Effector memory CD8-positive, alpha-beta T cell (primary cell): ENCODE data around the gene PRKD1.

Experiments used
- ATAC-seq: fragments of 150-1000 bp; cut with Tn5 transposase; replicated peaks from 2 replicates; pipeline ENCODE4 v1.10.0; 2021; ENCODE audit warnings: mild to moderate bottlenecking, moderate library complexity
- DNase-seq, 3 experiments: peaks; one replicate each; pipeline ENCODE4 v3.0.0; 2021
- H3K27ac Mint-ChIP-seq, 2 donors: one replicate each; pipeline ENCODE4 v1.8.0; 2022; ENCODE audit warnings: mild to moderate bottlenecking in 2 of 2, mixed read lengths in 2 of 2, moderate library complexity in 2 of 2
- H3K27me3 Mint-ChIP-seq, 2 donors: one replicate each; pipeline ENCODE4 v1.8.0; 2022; ENCODE audit warnings: mixed read lengths in 2 of 2
- H3K36me3 Mint-ChIP-seq: one replicate; pipeline ENCODE4 v1.8.0; 2022; ENCODE audit warnings: mild to moderate bottlenecking, moderate library complexity, mixed read lengths; ENCODE audit not compliant: insufficient read depth
- H3K4me1 Mint-ChIP-seq, 2 donors: one replicate each; pipeline ENCODE4 v1.8.0; 2022; ENCODE audit warnings: low read depth in 2 of 2, mixed read lengths in 2 of 2
- H3K4me3 Mint-ChIP-seq, 2 donors: one replicate each; pipeline ENCODE4 v1.8.0; 2022; ENCODE audit warnings: mild to moderate bottlenecking in 2 of 2, mixed read lengths in 2 of 2, moderate library complexity in 2 of 2
- H3K9me3 Mint-ChIP-seq, 2 donors: one replicate each; pipeline ENCODE4 v1.8.0; 2022; ENCODE audit warnings: mixed read lengths in 2 of 2

The PRKD1 gene

DNA sequence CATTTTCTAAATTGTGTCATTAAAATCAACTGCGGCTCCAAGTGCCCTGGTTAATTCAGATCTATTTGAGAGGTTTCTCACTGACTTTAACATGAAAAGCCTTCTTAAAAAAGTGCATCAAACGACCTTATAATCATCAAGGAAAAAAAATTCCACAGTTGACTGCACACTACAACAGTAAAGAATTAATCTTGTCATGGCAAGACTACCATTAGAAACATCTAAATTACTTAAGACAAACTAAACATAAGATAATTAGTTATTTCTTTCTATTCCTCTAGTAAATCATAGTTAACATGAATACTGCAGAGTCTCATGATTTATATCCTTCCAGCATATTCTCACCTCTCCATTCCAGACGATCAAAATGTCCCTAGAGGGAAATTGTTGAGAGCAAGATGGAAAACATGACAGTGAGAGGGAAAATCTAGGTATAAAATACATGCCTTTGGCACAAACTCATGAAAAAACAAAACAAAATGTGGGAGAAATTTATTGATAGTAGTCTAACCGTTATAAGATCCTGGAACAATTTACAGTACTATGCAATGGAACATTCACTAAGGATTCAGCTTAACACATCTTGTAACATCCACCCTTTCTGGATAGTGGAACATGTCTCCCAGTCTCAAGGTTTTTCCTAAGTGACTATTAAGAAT lies 112.5 kb downstream of the PRKD1 start:
- no peak for DNase-seq
- Mint-ChIP-seq H3K4me3 (no peak overlapping the region), H3K27me3 (no peaks in the 10 kb centered on the region), H3K4me1 (no peaks in the 10 kb centered on the region), H3K9me3 (peaks cover 4 to 15% of the 10 kb centered on the region in 2 donors), H3K27ac (no peak overlapping the region), H3K36me3 (no peaks in the 10 kb centered on the region)
- ATAC-seq = no peak

DNA sequence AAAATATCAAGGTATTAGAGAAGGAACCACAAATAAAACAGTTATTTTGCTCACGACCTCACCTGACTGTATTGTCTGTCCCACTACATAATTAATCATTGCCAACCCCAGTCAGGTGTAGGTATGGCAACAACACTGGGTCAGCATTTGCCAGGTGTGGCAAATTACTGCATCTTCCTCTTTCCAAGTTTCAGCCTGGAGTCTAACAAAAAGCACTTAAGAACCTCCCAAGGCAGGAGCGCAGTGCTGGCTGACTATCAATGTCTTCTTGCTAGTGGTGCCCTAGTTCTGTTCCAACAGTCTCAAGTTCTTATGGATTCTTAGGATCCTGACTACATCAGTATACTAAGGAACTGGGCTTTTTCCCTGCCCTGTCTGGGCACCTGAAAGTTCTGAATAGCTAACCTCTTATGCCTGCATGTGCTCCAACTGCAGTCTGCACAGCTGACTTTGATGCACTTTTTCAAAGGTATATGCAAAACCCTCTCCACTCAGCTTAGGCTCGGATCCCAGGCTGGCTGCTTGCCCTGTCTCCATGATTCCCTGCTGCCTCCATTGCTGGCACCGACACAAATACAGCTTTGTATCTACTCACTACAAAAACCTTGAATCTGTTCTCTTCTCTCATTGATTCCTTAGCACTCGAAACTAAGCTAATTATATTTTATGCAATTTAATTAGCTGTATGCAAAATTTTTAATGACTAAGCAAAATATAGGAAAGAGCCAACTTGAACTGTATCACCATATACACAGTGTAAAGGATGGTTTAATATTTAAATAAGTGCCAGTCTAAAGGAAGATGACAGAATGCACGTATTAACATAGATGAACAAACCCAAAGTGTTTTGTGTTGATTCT lies 113.3 kb downstream of the PRKD1 start:
- Mint-ChIP-seq H3K27me3 (no peaks in the 10 kb centered on the region), H3K4me1 (no peaks in the 10 kb centered on the region), H3K36me3 (no peaks in the 10 kb centered on the region), H3K4me3 (no peak overlapping the region), H3K9me3 (peaks cover 4 to 15% of the 10 kb centered on the region in 2 donors), H3K27ac (no peak overlapping the region)
- no peak for DNase-seq
- no peak for ATAC-seq

DNA sequence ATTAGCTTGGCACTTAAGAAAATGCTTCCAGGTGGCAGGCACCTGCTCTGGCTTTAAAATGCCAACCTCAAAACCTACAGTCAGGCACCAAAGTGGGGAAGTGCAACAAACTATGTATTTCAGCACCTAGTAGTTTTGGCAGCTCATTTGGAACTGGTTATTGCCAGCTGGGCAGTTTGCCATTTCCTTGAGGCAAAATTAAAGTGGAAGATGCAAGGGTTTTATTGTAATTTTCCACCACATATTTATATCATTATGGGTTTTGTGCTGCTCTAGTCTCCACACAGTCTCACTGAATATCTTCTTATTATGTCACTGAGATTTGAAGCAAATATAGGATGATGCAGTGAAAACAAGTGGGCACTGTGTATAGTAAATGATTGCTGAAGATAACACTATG lies 117.0 kb downstream of the PRKD1 start:
- no peak for DNase-seq
- no peaks in the 10 kb centered on the region for H3K4me1 Mint-ChIP-seq
- no peaks in the 10 kb centered on the region for H3K27me3 Mint-ChIP-seq
- no peak overlapping the region for H3K4me3 Mint-ChIP-seq
- H3K36me3 Mint-ChIP-seq = no peaks in the 10 kb centered on the region
- H3K27ac Mint-ChIP-seq = no peak overlapping the region
- peaks cover 8 to 18% of the 10 kb centered on the region in 2 donors for H3K9me3 Mint-ChIP-seq
- ATAC-seq = no peak

DNA sequence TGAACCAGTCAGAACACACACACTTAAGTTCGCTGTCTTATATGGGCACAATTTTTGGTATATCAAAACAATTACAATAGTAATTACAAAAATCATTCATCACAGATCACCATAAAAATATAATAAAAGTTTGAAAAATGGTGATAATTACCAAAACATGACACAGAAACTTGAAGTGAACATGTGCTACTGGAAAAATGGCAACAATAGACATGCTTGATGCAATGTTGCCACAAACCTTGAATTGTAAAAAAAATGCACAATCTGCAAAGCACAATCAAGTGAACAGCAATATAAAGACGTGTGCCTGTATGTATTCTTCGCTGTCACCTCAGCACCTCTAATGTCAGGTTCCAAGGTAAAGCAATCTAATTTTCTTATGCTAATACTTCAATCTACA lies 117.6 kb downstream of the PRKD1 start:
- ATAC-seq (no peak), DNase-seq (no peak)
- Mint-ChIP-seq H3K27me3 (no peaks in the 10 kb centered on the region), H3K9me3 (peaks cover 10 to 22% of the 10 kb centered on the region in 2 donors), H3K4me3 (no peak overlapping the region), H3K4me1 (no peaks in the 10 kb centered on the region), H3K36me3 (no peaks in the 10 kb centered on the region), H3K27ac (no peak overlapping the region)

DNA sequence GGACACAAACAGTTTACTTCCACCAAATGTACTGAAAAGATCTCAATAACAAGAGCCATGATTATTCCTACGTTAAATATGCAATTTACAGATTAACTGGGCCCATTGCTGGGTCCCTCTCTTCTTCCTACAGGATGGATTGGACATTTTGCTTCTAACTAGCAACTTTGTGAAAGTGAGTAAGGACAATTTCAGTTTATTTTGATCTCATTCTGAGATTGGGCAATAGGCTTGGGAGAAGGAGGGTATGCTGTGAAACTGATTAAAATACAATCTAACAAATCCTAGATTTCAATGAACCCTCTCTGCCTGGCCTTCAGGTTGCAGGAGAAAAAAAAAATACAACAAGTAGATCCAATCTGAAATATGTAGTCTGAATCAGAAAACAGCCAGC lies 121.5 kb downstream of the PRKD1 start:
- Mint-ChIP-seq H3K27ac (no peak overlapping the region), H3K9me3 (peaks cover 7 to 8% of the 10 kb centered on the region in 2 donors), H3K27me3 (no peaks in the 10 kb centered on the region), H3K36me3 (no peaks in the 10 kb centered on the region), H3K4me3 (no peak overlapping the region), H3K4me1 (no peaks in the 10 kb centered on the region)
- no peak for ATAC-seq
- no peak for DNase-seq

DNA sequence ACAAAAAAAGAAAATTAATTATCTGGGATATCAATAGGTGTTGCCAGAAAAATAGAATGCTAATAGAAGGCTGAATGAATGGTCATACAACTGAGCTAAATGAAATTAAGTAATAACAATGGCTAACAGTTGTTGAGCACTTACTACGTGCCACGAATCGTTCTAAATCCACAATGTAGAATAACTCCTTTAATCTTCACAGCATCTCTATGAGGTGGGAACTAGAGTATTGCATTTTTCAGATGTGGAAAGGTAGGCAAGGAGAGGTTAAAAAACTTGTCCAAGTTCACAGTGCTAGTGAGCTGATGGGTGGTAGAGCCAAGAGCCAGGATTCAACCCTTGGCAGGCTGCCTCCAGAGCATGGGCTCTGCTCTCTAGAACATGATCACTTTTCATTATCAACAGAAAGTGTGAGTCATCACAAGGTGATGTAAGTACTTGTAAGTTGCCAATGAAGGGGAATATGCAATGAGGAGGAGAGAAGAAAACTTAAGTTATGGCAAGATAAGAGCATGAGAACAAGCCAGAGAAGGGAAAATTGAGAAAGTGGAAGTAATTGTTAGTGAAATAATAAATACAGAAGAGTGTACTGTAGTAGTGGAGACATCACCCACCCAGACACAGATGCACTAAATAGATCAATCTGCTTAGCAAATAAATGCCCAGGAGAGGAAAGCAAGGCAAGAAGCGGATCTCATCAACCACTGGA lies 122.1 kb downstream of the PRKD1 start:
- no peaks in the 10 kb centered on the region for H3K36me3 Mint-ChIP-seq
- DNase-seq = no peak
- no peaks in the 10 kb centered on the region for H3K27me3 Mint-ChIP-seq
- peaks cover 7 to 8% of the 10 kb centered on the region in 2 donors for H3K9me3 Mint-ChIP-seq
- no peaks in the 10 kb centered on the region for H3K4me1 Mint-ChIP-seq
- no peak overlapping the region for H3K4me3 Mint-ChIP-seq
- H3K27ac Mint-ChIP-seq = no peak overlapping the region
- no peak for ATAC-seq

DNA sequence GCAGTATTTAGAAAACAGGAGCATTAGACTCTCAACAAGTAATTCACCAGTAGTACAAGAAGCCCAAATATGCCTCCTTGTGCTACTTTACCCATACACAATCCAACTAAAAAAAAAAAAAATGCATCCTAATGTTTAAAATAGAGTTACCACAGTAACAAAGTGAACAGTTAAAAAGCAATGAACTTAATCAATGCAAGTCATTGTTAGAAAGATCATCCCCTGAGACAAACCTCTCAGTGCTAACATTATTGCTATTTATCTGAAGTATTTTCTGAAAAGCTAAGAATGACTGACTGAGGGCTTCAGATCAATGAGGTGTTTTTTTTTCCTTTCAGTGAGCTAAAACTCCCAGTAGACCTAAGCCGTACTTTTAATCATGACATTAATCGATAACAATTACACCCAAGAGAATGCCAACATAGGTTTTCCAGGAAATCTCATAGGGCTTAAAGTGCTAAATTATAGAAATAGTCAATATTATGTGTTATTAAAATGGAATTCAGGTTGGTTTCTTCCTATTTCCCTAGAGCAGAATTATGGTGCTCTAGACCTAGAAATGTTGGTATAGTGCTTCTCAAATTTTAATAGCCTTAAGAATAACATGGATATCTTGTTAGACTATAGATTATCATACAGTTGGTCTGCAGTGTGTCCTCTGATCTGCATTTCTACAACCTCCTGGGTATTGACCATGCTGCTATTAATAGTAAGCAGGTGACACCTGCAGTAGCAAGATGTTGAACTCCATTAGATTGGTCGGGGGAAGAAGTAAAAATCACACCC lies 123.0 kb downstream of the PRKD1 start:
- no peak overlapping the region for H3K27ac Mint-ChIP-seq
- no peaks in the 10 kb centered on the region for H3K36me3 Mint-ChIP-seq
- DNase-seq (no peak), ATAC-seq (no peak)
- no peaks in the 10 kb centered on the region for H3K27me3 Mint-ChIP-seq
- peaks cover 7 to 8% of the 10 kb centered on the region in 2 donors for H3K9me3 Mint-ChIP-seq
- H3K4me3 Mint-ChIP-seq = no peak overlapping the region
- H3K4me1 Mint-ChIP-seq = no peaks in the 10 kb centered on the region

DNA sequence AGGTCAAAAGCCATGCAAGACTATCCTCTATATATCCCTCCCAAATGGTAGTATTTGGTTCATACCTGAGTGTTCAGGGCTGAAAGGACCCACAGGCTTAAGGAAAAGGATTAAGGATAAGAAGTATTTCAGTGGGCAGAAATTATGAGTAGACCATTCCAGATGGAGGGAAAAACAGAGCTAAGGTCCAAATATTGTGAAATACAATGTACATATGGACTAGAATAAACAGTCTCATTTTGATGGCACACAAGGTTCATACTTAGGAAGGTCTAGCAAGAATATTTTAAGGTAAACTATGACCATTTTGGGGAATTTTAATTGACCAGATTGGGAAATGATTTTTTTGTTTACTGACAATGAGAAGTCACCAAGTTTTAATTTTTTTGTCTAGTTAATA lies 124.6 kb downstream of the PRKD1 start:
- H3K27me3 Mint-ChIP-seq = no peaks in the 10 kb centered on the region
- no peaks in the 10 kb centered on the region for H3K36me3 Mint-ChIP-seq
- no peak overlapping the region for H3K27ac Mint-ChIP-seq
- ATAC-seq = no peak
- H3K4me1 Mint-ChIP-seq = no peaks in the 10 kb centered on the region
- no peak for DNase-seq
- peaks cover 7% of the 10 kb centered on the region in 2 donors for H3K9me3 Mint-ChIP-seq
- no peak overlapping the region for H3K4me3 Mint-ChIP-seq

DNA sequence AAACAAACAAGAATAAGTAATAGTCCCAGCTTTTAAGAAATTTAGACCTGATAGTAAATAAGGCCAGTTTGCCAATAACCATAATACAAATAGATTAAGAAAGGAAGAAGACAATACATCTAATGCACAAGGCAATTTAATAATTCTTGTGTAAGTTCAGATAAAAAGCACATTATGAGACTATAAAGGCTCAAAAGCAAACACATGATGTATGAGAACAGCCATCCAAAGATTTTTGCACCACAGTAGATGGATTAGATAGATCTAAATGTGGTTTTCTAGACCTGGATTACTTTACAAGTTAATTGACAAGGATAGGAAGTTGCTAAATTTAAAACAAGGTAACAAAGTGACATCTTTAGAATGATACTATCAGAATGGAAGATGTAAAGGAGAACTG lies 125.4 kb downstream of the PRKD1 start:
- no peak for ATAC-seq
- Mint-ChIP-seq H3K9me3 (peaks cover 7% of the 10 kb centered on the region in 2 donors), H3K4me3 (no peak overlapping the region), H3K27me3 (no peaks in the 10 kb centered on the region), H3K36me3 (no peaks in the 10 kb centered on the region), H3K27ac (no peak overlapping the region), H3K4me1 (no peaks in the 10 kb centered on the region)
- DNase-seq = no peak

DNA sequence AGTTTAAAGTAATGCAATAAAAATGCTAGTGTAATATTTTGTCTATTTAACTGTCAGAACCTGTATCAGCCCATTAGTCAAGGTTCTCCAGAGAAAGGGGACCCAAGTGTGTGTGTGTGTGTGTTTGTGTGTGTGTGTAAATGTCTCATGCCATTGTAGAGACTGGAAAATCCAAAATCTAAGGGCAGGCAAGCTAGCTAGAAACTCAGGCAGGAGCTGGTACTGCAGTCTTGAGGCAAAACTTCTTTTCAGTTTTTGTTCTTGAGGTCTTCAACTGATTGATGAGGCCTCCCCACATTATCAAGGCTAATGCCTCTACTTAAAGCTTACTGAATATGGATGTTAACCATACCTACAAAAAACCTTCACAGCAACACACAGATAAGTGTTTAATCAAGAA lies 126.7 kb downstream of the PRKD1 start:
- no peaks in the 10 kb centered on the region for H3K36me3 Mint-ChIP-seq
- H3K27me3 Mint-ChIP-seq = no peaks in the 10 kb centered on the region
- H3K27ac Mint-ChIP-seq = no peak overlapping the region
- no peak for DNase-seq
- ATAC-seq = no peak
- H3K4me3 Mint-ChIP-seq = no peak overlapping the region
- H3K4me1 Mint-ChIP-seq = no peaks in the 10 kb centered on the region
- H3K9me3 Mint-ChIP-seq = peaks cover 7 to 14% of the 10 kb centered on the region in 2 donors

DNA sequence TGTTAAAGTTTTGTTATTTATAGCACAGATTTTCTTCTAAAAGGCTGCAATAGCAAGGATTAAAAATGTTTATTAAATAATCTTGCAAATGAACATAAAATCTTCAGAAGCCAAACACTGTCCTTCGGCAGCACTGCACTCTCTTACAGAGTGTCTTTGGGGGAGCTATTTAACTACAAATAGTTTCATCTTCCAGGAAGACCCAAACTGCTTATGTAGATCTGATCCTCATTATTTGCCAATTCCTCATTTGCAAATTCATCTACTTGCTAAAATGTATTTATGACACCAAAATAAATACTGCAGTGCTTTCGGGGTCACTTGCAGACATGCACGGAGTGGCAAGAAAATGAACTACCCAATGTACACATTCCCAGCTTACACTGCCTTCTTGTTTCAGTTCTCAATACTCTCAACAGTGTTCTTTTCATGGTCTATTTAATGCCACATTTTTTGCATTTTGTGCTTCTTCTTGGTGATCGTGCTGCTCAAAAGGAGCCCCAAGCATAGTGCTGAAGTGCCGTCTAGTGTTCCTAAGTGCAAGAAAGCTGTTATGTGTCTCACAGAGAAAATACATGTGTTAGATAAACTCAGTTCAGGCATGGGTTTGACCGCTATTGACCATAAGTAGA lies 128.1 kb downstream of the PRKD1 start:
- no peak for DNase-seq
- no peaks in the 10 kb centered on the region for H3K4me1 Mint-ChIP-seq
- H3K36me3 Mint-ChIP-seq = no peaks in the 10 kb centered on the region
- H3K4me3 Mint-ChIP-seq = no peak overlapping the region
- no peaks in the 10 kb centered on the region for H3K27me3 Mint-ChIP-seq
- ATAC-seq = no peak
- H3K9me3 Mint-ChIP-seq = peaks cover 3 to 10% of the 10 kb centered on the region in 2 donors
- no peak overlapping the region for H3K27ac Mint-ChIP-seq

DNA sequence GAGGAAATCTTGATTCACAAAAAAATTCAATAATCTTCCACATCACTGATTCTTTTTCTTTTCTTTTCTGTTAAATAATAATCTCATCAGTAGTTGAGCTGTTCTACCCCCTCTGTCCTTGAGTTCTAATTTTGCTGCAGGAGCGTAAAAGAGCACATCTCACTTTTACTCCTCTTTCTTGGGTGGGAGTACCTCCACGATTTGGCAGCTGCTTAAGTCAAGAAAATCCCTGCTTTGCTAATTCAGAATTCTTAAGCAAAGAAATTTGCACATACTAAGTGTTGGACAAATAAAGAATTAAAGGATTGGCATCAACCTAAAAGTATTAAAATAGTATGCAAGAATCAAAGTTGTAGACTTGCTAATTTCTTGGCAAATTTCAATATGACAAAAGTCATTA lies 128.8 kb downstream of the PRKD1 start:
- no peaks in the 10 kb centered on the region for H3K36me3 Mint-ChIP-seq
- H3K4me1 Mint-ChIP-seq = no peaks in the 10 kb centered on the region
- no peaks in the 10 kb centered on the region for H3K27me3 Mint-ChIP-seq
- ATAC-seq = no peak
- no peak overlapping the region for H3K4me3 Mint-ChIP-seq
- peaks cover 3 to 13% of the 10 kb centered on the region in 2 donors for H3K9me3 Mint-ChIP-seq
- no peak overlapping the region for H3K27ac Mint-ChIP-seq
- no peak for DNase-seq
